ENCODE data around the gene ETNPPL.

ETNPPL gene

DNA sequence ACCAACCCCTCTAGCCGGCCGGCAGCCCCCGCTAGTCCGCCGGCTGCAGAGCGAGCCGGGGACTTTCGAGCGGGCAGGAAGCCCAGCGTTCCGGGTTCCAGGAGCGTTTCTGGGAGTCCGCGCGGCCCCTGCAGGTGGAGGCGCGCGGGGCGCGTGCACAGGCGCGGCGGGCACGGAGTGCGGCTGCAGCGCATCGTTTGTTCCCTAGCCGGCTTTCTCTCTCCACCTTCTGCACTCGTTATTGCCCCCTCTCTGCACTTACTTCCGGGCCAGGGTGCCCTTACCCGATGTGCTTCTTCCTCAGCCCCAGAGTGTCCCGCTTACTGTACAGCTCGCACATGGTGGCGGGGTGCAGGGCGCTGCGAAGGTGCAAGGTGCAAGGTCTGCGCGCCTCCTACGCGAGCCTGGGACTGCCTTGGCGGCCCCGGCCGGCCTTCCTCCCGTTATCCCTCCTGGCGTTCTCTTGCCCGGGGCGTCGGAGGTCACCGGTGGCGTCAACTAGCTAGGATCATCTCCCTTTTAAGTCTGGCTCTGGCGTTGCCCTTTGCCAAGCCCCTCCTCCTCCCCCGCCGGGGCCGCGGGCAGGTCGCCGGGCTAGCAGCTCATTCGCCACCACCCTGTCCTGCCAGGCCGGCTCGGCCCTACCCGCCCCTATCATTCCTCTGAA, at the start of gene ETNPPL:
ETNPPL (minus strand) TSS at position 495 of the 667 bp plus-strand sequence; CDS start at position 340, 155 bp downstream.
- DNase-seq = peak; percentile 40

- no peak for DNase-seq
Measured at GRCh38 chr4:108811486-108811885, 48.6 kb upstream of the ETNPPL start.

- DNase-seq = no peak
Measured at GRCh38 chr4:108810087-108810486, 47.2 kb upstream of the ETNPPL start.

DNA sequence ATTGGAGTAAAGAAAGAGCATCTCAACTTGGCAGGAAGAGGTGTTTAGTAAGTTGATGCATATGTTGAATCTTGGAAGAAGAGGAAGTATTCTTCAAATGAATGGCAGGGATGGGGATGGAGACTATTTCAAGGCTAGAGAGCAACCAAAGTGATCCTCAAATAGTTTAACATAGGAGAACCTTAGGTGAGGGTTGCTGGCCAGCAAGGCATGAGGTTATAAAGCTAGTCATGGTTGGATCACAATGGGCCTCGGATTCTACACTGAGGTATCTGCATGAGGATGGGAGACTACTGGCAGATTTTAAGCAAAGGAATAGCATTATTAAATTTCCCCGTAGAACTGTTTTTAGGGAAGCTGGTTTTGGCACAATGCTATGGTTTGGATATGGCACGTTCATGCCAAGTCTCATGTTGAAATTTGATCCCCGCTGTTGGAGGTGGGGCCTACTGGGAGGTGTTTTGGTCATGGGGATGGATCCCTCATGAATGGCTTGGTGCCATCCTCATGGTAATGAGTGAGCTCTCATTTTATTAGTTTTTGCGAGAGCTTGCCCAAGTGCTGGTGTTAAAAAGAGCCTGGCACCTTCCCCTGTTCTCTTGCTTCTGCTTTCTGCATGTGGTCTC, 41.9 kb upstream of the ETNPPL start:
- no peak for DNase-seq

DNA sequence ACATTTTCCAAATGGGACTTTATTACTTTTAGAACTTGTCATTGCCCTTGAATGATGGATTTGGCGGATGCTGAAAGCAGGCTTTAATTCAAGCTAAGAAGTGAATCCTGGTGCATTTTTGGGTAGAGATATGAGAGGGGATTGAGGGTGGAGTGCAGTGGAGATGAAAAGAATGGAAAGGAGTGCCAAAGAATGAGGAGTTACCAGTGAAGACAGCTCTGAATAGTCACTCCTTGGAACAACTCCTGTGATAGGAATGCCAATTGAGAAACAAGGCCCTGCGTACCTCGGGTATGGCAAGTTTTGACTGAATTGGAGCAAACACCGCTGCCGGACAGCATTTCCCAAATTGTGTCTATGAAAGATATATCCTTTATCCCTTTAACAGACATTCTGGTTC, 36.5 kb upstream of the ETNPPL start:
- DNase-seq = no peak

DNA sequence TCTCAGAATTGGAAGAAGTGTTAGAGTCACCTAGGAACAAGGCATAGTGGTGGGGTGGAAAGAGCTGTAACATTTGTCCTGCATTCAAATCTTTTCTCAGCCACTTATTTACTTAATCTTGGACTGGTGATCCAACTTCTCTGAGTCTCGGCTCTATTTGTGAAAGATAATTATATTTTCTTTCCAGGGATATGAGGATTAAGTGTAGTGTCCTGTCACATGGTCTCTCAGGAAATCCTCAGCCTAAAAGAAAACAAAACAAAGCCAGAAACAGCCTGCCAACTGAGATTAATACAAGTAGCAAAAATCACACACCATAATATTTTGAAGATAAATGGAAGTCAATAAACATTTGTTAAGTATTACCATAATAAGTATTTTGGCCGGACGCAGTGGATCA, 33.3 kb upstream of the ETNPPL start:
- DNase-seq = no peak

DNA sequence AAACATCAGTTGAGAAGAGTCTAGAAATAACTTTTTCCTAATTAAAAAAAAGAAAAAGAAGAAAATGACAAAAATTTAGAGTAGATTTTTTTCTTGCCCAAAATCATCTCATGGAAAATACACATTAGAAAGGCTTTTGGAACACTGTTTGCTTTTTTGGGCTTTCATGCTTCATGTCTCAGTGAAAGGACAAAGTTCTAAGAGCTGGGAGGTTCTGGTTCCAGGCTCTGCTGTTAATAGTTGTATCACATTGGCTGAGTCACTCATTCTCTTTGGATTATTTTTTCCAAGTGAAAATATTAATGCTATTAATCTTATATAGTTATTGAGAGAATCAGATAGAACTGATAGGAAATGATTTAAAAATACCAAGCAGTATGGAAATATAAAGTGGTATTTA, 32.9 kb upstream of the ETNPPL start:
- no peak for DNase-seq

GRCh38 chr4:108794136-108794535, 31.3 kb upstream of the ETNPPL start:
- peak; percentile 58 for DNase-seq

GRCh38 chr4:108793415-108793814, 30.6 kb upstream of the ETNPPL start:
- DNase-seq = no peak

- no peak for DNase-seq
Measured at GRCh38 chr4:108788731-108789130, 25.9 kb upstream of the ETNPPL start.

- no peak for DNase-seq
Measured at GRCh38 chr4:108787724-108788123, 24.9 kb upstream of the ETNPPL start.

DNA sequence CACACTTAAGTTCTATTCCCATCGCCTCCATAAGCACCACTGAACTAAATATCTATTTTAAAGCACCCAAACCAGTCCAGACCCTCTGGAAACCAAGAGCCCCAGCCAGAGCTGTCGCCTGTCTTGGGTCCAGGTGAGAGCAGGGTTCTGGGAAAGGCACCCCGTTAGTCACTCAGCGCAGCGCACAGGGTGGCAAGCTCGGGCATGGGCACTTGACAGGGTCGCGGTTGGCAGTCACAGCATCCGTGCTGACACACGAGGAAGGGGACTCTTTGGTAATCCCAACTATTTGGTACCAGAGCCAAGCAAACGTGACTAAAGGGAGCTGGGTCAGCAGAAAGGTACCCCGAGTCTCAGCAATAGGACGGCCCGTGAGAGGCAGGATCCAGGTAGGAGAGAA, 24.3 kb upstream of the ETNPPL start:
- DNase-seq = no peak

- no peak for DNase-seq
Measured at GRCh38 chr4:108786351-108786750, 23.5 kb upstream of the ETNPPL start.

- no peak for DNase-seq
Measured at GRCh38 chr4:108783665-108784463, 21.0 kb upstream of the ETNPPL start.

DNA sequence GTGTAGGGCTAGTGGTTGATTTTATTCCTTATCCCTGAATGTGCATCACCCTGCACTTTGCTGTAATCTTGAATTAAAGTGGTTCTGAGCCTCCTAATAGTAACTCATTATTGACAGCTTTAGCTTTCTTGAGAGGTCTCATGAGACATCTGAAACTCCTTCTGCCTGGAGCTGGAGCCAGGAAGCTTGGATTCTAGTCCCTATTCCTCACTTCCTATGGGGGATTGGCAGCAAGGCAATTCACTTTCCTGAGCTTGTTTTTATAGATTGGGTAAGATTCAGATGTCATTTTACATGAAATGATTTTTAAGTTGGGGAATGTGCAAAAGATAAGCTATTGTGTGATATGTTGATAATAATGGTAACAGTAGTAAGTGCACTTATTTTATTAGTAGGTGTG, 17.1 kb upstream of the ETNPPL start:
- no peak for DNase-seq

GRCh38 chr4:108777388-108777787, 14.5 kb upstream of the ETNPPL start:
- no peak for DNase-seq

DNA sequence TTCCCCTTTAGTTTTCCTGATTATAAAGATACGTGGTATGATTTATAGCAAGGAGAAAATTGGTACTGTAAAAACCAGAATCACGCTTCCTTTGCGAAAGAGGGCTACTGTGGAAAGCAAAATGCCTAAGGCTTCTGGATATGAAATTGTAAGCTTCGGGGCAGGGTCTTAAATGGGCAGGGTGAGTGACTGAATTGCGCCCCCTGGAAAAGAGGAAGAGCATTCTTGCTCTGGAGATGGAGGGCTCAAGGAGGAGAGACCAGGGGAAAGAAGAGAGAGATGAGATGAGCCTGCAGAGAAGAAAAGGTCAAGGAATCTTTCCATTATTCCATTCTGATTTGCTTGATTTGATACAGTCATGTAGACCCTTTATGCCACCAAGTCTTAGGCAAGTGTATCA, 13.1 kb upstream of the ETNPPL start:
- no peak for DNase-seq

GRCh38 chr4:108774809-108775530, 12.1 kb upstream of the ETNPPL start:
- DNase-seq = peak; percentile 55

- no peak for DNase-seq
Measured at GRCh38 chr4:108772402-108772801, 9.5 kb upstream of the ETNPPL start.

DNA sequence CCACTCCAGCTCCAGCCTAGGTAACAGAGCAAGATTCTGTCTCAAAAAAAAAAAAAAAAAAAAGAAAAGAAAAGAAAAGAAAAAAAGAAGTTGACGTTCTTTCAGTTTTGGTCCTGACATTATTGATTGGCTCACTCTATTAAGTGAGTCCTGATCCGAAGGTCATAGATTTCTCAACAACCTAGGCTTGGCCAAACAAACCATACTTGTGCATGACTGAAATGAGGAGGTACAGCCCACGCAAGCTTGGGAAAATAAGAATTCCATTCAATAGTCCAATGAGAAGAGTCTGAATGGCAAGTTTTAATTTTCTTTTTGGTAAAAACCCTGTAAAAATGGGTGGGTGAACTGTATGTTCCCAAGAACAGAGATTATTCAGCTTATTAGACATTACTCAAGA, 3.2 kb upstream of the ETNPPL start:
- no peak for DNase-seq

DNA sequence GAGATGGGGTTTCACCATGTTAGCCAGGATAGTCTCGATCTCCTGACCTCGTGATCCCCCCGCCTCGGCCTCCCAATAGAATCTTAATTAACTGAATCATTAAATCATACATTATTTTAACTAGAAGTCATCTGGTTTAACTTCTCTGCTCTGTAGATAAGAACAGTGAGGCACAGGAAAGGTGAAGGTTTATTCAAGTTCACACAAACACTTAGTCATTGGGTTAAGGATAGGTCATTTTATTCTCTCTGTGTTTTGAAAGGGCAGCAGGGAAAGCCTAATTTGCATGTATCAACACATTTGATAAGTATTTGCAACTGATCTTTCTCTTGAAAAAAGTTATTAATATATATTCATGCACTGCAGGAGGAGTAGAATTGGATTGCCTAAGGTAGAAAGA, 1.1 kb upstream of the ETNPPL start:
- DNase-seq = no peak

DNA sequence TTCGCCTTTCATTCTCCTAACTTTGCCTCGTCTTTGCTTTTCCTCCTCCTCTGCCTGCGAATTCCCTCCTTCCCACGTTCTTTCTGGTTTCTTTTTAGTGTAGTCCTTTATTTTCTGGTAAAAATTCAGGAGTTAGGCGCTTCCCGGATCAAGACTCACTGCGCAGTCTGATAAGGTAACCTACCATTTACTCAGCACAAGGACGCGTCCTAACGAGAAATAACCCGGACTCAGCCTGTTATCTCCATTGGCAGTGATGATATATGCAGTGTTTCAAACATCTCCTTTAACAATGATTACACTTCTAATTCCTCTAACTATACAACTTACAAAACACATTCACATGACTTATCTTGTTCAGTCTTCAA, 357 bp upstream of the ETNPPL start:
- DNase-seq = peak; percentile 40

GRCh38 chr4:108758498-108758897, 4.4 kb downstream of the ETNPPL start:
- DNase-seq = no peak

Measured in midbrain (tissue), 1 donor.